ENCODE results near the gene MYO18B.

The MYO18B gene

GRCh38 chr22:25908212-25908611, 166.2 kb downstream of the MYO18B start:
- no peak for DNase-seq

- no peak for DNase-seq
Measured at GRCh38 chr22:25908755-25909154, 166.8 kb downstream of the MYO18B start.

- no peak for DNase-seq
Measured at GRCh38 chr22:25909614-25910387, 167.8 kb downstream of the MYO18B start.

- no peak for DNase-seq
Measured at GRCh38 chr22:25911243-25911972, 169.4 kb downstream of the MYO18B start.

GRCh38 chr22:25919452-25919851, 177.5 kb downstream of the MYO18B start:
- no peak for DNase-seq

- DNase-seq = no peak
Measured at GRCh38 chr22:25922141-25922540, 180.2 kb downstream of the MYO18B start.

- DNase-seq = no peak
Measured at GRCh38 chr22:25923914-25924313, 181.9 kb downstream of the MYO18B start.

GRCh38 chr22:25928038-25928437, 186.1 kb downstream of the MYO18B start:
- no peak for DNase-seq

- no peak for DNase-seq
Measured at GRCh38 chr22:25929321-25929878, 187.4 kb downstream of the MYO18B start.

GRCh38 chr22:25930083-25930482, 188.1 kb downstream of the MYO18B start:
- DNase-seq = no peak

GRCh38 chr22:25930788-25931310, 188.9 kb downstream of the MYO18B start:
- DNase-seq = no peak

- no peak for DNase-seq
Measured at GRCh38 chr22:25933158-25933788, 191.3 kb downstream of the MYO18B start.

- DNase-seq = no peak
Measured at GRCh38 chr22:25935266-25936058, 193.5 kb downstream of the MYO18B start.

- DNase-seq = no peak
Measured at GRCh38 chr22:25938151-25938550, 196.2 kb downstream of the MYO18B start.

- DNase-seq = no peak
Measured at GRCh38 chr22:25939384-25939783, 197.4 kb downstream of the MYO18B start.

- no peak for DNase-seq
Measured at GRCh38 chr22:25940479-25940878, 198.5 kb downstream of the MYO18B start.

GRCh38 chr22:25941365-25941960, 199.5 kb downstream of the MYO18B start:
- DNase-seq = no peak

- DNase-seq = no peak
Measured at GRCh38 chr22:25942115-25942855, 200.3 kb downstream of the MYO18B start.

GRCh38 chr22:25942856-25943411, 200.9 kb downstream of the MYO18B start:
- DNase-seq = no peak

- DNase-seq = no peak
Measured at GRCh38 chr22:25950111-25950510, 208.1 kb downstream of the MYO18B start.

- no peak for DNase-seq
Measured at GRCh38 chr22:25953276-25953675, 211.3 kb downstream of the MYO18B start.
